CD4-positive, alpha-beta T cell treated with Interleukin-6 at 100 ng/mL for 8 hours (primary cell): ENCODE data around the gene NTN3.
A peak's percentile ranks its signal among the peaks of the same experiment; 100 is the strongest.
"Not testable (repeated sequence)": the region's sequence is repeated elsewhere in the genome, so short reads cannot be mapped to it uniquely, and the experiment has no call there.

Experiments used
- DNase-seq: peaks from one replicate; pipeline ENCODE4 v3.0.0-alpha.2; 2020; ENCODE audit warnings: mixed read lengths, low spot score

Gene NTN3

DNA sequence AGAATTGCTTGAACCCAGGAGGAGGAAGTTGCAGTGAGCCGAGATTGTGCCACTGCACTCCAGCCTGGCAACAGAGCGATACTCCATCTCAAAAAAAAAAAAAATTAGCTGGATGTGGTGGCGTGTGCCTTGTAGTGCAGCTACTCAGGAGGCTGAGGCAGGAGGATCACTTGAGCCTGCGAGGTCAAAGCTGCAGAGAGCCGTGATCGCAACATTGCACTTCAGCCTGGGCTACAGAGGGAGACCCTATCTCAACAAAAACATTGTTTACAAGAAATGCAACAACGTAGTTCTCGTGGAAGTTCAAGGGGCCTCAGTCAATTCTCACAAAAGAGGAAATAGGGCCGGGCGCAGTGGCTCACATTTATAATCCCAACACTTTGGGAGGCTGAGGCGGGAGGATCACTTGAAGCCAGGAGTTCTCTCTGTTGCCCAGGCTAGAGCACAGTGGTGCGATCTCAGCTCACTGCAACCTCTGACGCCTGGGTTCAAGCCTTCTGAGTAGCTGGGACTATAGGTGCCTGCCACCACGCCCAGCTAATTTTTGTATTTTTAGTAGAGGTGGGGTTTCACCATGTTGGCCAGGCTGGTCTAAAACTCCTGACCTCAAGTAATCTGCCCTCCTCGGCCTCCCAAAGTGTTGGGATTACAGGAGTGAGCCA lies 29.8 kb upstream of the NTN3 start:
- not testable (repeated sequence) for DNase-seq

DNA sequence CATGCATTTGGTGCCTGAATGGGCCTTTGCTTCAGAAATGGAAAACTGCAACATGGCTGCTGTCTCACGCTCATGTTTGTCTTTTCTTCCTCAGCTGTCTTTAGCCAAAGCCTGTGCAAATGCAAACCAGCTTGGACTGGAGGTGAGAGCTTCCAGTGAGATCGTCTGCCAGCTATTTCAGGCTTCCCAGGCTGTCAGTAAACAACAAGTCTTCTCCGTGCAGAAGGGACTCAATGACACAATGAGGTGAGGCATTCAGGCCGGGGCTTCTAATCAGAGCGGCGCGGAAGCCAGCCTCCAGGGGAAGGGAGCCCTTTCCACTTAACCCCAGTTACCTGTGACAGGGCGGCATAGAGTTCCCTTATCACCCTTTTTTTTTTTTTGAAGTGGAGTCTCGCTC lies 27.5 kb upstream of the NTN3 start:
- DNase-seq, result no peak

DNA sequence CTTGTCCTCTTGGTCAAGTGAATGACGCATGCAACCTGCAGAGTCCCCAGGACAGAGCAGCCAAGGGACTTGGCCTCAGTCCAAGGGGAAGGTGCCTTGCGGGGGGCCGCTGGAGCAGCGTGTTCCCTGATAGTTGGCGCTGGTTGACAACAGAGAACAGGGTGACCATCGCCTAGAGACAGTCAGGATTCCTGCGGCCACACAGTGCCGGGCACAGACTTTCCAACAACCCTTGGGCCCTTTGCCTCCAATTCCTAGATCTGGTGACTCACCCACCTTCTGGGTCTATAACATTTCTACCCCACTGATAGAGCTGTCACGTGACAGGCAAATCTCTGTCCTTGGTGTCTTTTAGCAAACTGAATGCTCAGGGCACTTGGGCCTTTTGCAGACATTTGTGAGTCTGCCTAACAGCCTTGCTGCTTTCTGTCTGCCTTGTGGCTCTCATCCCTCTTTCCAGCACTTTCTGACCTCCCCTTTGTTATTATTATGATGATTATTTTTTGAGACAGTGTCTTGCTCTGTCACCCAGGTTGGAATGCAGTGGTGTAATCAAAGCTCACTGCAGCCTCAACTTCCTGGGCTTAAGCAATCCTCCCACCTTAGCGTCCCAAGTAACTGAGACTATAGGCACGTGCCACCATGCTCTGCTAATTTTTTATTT lies 23.0 kb upstream of the NTN3 start:
- DNase-seq, result no peak

DNA sequence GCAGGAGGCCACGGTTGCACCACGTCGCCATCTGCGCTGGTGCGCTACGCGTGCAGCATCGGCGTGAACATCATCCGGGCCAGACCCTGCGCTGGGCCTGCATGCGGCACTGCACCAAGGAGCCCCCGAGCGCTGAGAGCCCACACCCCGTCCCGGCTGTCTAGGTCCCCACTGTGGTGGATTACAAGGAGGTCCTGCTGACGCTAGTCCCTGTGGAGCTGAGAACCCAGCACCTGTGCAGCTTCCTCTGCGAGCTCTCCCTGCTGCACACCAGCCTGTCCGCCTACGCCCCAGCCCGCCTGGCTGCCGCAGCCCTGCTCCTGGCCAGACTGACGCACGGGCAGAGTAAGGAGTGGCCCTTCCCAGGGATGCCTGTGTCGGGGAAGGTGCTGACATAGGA lies 22.0 kb upstream of the NTN3 start:
- DNase-seq, result no peak

DNA sequence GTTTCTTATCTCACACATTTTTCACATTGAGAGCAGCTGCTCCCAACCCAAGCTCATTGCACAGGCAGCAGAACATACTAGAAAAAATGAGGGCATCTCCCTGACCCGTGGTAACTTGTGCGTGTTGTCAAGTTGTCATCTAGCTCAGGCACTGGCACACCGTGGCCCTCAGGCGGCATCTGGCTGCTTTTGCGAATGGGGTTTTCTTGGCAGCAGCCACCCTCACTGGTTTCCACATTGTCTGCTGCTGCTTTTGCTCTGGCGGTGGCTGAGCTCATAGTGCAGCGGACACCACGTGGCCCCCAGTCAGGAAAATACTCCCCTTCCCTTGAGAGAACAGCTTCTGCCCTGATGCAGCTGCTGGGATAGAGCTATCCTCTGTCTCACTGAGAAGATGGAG lies 20.6 kb upstream of the NTN3 start:
- DNase-seq, result no peak

DNA sequence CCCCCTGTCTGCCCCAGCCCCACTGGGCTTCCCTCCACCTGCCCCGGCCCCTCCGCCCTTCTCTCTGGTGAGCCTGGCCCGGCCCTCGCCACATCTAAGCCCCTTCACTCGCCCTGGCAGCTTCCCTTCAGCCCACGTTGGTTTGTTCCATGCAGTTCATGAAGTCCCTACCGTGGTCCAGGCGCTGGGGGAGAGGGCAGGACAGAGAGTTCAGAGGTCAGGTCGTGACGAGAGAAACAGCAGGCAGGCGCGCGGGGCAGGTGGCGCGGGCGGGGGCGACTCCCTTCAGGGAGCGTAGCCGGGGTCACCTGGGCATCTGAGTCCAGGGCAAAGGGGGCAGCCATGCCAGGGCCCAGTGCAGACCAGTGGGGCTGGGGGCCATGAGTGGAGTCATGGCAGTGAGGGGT lies 20.1 kb upstream of the NTN3 start:
- no peak for DNase-seq

DNA sequence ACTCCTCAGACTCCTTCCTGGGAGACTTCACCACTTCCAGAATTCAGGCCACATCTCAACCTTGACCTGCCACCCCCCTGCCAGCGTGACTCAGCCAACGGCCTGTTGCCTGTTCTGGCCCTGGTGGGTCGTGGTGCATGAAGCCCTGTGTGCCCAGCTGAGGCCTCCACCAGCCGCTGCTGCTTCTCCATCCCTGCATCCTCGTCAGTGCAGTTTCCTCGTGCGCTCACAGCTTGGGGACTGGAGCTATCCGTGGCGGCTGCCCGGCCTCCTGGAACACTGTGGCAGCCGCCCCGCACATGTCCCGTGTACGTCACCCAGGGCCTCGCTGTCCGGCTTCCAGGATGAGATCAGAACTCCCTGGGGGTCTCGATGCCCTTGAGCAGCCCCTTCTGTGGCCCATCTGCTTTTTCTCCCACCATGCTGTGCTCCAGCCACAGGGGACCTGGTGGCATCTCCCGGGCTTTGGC lies 19.2 kb upstream of the NTN3 start:
- no peak for DNase-seq

DNA sequence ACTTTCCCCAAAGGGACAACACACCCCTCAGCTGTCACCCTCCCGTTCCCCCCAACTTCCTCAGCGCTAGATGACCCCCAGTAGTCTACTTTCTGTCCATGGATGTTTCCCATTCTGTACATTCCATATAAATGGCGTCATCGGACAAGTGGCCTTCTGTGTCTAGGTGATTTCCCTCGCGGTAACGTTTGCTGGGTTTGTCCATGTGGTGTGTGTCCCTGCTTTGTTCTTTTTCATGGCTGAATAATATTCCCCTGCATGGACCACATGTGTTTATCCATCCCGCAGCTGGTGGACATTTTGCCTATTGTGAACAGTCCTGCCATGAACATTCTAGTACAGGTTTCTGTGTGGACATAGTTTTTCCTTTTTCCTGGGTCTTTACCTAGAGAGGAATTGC lies 18.4 kb upstream of the NTN3 start:
- DNase-seq, result no peak

DNA sequence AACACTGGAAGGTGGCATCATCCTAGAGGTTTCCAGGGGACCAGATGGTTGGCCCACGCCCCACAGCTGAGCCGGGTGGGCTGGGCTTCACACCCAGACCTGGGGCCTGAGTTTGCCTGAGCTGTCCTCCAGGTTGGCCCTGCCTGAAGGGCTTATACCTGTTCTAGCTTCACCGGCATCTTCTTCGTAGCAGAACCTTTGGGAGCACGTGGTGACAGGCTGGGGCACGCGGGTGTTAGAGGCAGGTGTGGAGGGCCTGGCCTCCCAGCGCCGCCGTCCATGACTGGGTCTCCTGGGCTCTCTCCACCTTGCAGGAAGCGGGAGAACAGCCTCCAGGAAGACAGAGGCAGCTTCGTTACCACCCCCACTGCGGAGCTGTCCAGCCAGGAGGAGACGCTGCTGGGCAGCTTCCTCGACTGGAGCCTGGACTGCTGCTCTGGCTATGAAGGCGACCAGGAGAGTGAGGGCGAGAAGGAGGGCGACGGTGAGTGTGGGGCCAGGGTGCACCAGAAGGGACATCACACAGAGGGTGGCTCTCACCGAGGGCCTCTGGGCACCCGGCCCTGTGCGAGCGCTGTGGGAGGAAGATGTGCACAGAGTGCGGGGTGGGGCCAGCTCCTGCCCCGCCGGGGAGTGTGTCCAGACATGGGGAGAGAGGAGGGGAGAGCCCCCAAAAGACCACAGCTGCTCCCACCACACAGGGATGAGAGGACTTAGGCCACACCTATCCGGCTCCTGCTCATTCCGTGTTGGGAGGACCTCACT lies 15.8 kb upstream of the NTN3 start:
- no peak for DNase-seq

DNA sequence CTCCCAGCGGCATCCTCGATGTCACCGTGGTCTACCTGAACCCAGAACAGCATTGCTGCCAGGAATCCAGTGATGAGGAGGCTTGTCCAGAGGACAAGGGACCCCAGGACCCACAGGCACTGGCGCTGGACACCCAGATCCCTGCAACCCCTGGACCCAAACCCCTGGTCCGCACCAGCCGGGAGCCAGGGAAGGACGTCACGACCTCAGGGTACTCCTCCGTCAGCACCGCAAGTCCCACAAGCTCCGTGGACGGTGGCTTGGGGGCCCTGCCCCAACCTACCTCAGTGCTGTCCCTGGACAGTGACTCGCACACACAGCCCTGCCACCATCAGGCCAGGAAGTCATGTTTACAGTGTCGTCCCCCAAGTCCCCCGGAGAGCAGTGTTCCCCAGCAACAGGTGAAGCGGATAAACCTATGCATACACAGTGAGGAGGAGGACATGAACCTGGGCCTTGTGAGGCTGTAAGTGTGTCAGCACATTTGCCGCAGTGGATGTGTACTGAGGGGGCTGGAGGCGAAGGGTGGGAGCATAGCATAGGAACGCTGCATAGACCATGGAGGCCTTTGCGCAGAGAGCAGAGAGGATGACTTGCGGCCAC lies 14.4 kb upstream of the NTN3 start:
- no peak for DNase-seq

DNA sequence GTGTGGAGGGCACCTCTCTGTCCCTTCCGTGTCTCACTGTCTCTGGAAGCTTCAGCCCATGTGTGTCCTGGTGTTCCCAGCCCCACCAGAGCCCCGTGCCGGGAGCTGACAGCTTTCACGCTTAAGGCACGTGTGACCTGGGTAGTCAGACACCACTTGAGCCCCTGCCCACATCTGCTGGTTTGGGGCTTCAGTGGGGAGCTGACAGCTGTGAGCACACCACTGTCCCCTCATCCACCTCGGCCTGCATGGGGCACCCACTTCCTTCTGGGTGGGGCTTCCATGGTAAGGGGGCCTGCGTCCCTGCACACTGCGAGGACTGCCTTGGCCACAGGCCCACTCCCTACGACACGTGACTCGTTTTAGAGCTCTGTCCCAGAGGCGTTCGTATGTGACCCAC lies 13.8 kb upstream of the NTN3 start:
- no peak for DNase-seq

DNA sequence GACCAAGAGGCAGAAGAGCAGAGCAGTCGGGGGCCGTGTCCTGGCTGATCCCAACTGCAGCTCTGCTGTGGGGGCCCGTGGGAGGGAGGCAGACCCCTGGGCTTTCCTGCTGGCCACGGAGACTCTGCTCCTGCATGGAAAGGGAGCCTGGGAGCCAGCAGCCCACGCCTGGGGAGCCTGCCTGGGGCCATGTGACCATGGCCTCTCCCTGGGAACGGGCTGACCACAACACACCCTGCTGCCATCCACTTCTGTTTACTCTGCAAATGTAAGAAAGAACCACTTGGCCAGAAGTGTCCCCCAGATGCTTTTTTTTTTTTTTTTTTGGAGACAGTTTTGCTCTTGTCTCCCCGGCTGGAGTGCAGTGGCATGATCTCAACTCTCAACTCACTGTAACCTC lies 13.2 kb upstream of the NTN3 start:
- DNase-seq, result no peak

DNA sequence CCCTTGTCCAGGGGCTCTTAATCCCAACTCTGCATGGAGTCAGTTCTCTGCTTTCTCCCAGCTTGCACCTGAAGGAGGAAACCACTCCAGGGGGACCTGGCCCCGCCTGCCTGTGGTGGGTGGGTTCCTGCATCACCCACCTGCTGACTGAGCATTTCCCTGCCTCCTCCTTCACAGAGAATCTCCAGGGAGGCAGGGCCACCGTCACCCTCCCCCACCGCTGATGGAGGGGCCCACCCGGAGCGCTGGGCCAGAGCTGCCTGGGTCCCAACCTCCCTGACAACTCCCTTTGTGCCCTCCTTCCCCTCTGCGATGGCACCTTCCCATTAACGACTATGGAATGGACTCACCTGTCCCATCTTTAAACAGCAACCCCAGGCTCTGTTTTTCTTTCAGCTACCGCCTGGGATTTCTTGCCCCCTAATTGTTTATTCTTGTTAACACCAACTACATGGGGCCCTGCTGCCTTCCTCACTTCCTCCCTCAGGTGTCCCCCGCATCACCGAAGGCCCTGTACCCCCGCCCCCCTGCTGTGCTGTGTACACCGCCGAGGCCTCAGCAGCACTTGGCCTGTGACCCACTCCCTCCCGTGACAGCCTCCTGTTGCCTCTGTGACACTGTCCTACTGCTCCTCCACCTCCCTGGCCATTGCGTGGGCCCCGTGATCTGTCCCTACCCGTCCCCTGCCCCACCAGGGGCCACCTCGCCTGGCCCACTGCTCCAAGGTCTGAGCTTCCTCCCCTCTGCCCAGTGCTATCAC lies 12.0 kb upstream of the NTN3 start:
- DNase-seq, result no peak

DNA sequence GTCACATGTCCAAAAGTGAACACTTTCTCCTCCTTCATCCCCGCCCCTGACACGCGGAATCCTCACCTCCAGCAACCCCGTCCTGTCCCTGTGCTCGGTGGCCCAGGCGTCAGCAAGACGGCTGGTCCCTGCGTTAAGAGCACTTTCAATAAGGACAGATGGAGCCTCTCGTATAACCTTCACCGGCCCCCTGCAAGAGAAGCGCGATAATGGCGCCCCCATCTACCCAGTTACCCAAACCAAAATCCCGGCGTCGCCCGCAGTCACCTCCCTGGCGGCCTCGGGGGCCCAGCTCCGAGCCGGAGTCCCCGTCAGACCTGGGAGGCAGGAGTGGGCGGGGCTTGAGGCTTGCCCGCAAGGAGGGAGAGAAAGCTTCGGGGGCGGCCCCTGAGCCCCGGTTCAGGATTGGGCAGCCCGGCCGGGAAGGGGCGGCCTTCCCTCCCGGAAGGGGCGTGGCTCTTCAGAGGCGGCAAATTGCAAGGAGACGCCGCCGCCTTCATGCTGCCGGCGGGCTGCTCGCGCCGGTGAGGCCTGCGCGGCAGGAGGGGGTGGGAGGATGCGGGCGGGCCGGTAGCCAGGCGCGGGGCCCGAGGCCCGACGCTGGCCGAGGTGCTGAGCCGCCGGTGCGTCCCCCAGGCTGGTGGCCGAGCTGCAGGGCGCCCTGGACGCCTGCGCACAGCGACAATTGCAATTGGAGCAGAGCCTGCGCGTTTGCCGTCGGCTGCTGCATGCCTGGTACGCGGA lies 11.3 kb upstream of the NTN3 start, which contains the start of gene TEDC2:
TSS of gene TEDC2 (plus strand) at position 463 of the 744 bp plus-strand sequence. CDS start at position 499, 36 bp downstream.
- peak; percentile 97 for DNase-seq

DNA sequence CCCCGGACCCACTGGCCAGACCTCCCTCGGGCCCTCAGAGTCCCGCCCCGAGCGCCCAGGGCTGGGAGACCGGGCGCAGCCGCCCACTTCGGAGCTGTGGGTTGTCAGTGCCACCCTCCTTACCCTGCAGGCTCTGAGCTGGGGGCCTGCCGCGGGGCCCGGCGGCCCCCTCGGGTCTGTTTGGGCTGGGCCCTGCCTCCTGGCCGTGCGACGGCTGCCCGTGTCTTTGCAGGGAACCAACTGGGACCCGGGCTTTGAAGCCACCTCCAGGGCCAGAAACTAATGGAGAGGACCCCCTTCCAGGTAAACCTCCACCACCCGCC lies 10.7 kb upstream of the NTN3 start:
- DNase-seq, result no peak

DNA sequence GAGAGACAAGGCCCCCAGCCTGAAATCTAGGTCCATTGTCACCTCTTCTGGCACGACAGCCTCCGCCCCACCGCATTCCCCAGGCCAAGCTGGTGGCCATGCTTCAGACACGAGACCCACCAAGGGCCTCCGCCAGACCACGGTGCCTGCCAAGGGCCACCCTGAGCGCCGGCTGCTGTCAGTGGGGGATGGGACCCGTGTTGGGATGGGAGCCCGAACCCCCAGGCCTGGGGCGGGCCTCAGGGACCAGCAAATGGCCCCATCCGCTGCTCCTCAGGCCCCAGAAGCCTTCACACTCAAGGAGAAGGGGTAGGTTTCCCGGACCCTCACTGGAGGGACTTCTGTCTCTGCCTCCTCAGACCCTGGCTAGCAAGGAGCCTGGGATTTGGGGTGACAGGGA lies 10.2 kb upstream of the NTN3 start:
- DNase-seq, result no peak

DNA sequence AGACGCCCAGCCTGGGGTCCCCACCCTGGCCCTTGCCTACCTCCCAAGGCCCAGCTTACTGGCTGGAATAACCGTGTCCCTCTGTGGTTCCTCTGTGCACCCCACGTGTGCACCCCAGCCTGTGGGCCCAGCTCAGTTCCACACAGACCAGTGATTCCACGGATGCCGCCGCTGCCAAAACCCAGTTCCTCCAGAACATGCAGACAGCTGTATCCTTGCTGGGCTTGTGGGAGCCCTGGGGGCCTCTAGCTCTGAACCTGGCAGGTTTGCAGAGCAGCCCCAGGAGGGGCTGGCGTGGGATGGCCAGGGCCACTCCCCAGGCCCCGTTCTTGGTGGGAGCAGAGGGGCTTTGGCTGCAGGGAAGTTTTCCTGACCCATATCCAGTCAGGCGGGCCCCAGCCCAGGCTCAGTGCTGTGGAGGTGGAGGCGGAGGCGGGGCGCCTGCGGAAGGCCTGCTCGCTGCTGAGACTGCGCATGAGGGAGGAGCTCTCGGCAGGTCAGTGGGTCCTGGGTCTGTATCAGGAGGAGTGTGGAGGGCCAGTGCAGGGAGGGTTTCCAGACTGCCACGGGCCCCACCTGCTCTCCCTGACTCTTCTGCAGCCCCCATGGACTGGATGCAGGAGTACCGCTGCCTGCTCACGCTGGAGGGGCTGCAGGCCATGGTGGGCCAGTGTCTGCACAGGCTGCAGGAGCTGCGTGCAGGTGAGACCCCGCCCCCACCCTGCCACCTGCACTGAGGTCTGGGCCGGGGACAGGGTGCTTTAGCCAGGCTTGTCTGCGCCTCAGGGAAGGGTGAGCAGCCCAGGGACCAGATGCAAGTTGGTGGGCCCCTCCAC lies 8.8 kb upstream of the NTN3 start:
- DNase-seq, result no peak

DNA sequence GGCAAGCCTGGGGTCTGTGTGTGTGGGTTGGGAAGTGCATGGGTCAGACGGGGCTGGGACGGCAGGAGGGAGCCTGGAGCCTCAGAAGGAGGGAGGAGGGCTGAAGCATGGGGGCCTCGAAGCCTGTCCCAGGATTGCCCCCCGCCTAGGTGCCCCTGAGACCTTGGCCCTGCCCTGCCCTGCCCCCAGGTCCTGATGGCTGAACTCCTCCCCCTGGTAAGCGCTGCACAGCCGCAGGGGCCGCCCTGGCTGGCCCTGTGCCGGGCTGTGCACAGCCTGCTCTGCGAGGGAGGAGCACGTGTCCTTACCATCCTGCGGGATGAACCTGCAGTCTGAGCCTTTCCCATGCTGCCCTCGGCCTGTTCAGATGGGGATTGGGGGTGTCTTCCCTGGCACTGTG lies 6.8 kb upstream of the NTN3 start:
- no peak for DNase-seq

DNA sequence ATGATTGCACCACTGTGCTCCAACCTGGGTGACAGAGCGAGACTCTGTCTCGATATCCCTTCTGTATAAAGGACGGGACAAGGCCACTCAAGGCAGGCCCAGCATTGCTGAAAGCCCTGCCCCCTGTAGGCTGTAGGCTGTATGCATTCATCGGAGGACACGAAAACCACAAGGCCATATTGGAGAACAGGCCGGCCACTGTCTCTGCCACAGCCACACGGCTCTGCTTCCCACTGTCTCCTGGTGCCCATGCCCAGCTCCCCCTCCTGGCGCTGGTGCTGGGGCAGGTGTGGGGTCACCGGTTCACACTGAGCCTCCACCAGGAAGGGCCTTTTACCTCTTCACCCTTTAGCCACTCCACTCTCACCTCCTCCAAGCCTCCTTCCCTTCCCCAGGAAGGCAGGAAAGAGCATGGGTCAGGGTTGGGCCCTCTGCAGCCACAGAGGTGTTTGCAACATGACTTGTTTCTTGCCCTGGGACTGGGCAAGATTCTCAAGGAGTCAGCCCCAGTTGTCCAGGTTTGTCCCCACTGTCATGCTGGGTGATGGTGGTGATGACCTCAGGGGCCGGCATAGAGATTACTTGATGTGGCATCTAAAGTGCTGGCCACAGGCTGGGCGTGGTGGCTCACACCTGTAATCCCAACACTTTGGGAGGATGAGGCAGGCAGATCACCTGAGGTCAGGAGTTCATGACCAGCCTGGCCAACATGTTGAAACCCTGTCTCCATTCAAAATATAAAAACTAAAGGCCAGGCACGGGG lies 5.3 kb upstream of the NTN3 start:
- DNase-seq, result no peak
